ENCODE data around the gene ZNF467.

GRCh38 chr7:149753375-149754233 is 19.8 kb downstream of the ZNF467 start:
- no peak for TF ChIP-seq POLR2A (IDR thresholded peaks at IDR 0.05)
- TF ChIP-seq EP300 (IDR thresholded peaks at IDR 0.05): no peak
- TF ChIP-seq CTCF (IDR thresholded peaks at IDR 0.05): no peak

Measured in ovary (tissue), 3 donors.